GM11168 (cell line): ENCODE results near the gene BRD9.
"Not testable (repeated sequence)": the region's sequence is repeated elsewhere in the genome, so short reads cannot be mapped to it uniquely, and the experiment has no call there.

ENCODE experiments used
- in situ Hi-C: fragments of 300-500 bp; cut with MboI; formaldehyde crosslinking; loops from one replicate; pipeline ENCODE4 v1.12.0; 2022; ENCODE audit warnings: low sequenced_read_pairs; ENCODE audit not compliant: unreplicated experiment

BRD9 gene

DNA sequence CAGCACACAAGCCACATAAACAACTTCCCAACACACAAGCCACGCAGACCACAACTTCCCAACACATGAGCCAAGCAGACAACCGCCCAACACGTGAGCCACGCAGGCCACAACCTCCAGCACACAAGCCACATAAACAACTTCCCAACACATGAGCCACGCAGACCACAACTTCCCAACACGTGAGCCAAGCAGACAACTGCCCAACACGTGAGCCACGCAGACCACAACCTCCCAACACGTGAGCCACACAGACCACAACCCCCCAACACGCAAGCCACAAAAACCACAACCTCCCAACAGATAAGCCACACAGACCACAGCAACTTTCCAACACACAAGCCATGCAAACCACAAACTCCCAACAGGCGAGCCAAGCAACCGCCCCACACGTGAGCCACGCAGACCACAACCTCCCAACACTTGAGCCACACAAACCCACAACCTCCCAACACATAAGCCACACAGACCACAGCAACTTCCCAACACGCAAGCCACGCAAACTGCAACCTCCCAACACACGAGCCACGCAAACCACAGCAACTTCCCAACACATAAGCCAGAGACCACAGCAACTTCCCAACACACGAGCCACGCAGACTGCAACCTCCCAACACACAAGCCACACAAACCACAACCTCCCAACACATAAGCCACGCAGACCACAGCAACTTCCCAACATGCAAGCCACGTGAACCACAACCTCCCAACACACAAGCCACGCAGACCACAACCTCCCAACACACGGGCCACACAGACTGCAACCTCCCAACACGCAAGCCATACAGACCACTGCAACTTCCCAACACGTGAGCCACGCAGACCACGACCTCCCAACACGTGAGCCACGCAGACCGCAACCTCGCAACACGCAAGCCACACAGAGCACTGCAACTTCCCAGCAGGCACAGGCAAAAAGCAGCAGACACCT is 10.1 kb downstream of the BRD9 start:
- in situ Hi-C loops: no loop called here

DNA sequence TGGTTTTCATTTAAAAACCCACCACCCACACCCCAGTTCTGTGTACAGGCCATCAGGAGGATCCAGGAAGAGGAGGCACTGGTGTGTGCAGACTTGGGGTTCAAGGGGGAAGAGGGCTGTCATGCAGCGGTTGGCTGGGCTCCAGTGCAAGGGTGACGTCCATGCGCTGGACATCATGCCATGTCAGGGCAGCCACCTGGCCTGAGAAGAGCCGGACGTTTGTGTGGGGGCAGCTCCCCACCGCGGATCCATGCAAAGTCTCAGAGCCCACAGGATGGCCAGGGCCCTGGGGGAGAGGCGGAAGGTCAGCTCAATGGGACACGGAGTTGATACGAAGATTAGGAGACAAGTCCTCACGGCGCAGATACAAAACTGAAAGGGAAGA is 11.1 kb downstream of the BRD9 start:
- in situ Hi-C loops: no loop called here

DNA sequence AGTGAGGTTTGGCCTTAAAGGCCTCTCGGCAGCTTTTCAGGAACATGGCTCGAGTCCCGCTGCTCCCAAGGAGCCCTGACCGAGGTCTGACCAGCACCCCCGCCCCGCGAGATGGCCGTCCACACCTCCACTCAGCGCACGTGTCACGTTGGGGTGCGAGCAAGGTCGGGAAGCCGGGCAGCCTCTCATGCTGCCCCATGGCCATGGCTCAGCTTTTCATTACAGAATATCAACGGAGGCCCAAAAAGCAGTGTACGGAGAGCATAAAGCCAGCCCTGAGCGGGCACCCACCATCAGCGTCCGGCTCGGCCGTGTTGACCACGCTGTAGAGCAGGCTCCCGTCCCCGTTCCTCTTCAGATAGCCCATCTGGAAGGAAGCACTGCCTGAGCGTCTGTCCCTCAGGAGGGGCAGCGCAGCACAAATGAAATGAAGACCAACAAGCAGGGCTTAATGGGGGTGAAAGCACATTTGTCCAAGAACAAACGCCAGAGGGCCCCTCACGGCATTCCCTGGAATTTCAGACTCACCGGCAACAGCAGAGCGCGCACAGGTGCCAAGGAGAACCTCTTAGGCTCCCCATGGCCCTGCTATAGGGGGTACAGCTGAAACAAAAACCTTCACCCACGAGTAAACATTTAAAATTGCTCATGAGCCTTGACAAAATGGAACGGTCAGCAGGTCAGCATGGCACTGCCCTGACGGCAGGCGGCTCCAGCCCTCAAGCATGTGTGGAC is 11.6 kb downstream of the BRD9 start:
- in situ Hi-C loops: no loop called here

DNA sequence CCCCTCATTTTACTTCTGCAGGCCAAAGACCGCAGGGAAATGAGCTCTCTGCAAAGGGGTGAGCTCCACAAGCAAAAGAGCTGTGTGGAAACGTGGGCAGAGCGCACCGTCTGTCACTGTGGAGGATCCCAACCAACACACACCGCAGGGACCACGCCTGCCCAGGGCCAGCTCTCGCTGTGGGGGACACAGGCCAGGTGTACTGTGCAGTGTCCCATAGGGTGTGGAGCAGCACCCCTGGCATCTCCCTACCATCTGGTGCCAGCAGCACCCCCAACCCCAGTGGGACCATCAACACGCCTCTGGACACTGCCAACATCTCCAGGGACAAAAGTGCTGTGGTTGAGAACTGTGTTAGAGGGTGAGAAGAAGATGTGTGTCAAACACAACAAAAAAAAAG is 13.9 kb downstream of the BRD9 start:
- in situ Hi-C loops: not testable (repeated sequence)

DNA sequence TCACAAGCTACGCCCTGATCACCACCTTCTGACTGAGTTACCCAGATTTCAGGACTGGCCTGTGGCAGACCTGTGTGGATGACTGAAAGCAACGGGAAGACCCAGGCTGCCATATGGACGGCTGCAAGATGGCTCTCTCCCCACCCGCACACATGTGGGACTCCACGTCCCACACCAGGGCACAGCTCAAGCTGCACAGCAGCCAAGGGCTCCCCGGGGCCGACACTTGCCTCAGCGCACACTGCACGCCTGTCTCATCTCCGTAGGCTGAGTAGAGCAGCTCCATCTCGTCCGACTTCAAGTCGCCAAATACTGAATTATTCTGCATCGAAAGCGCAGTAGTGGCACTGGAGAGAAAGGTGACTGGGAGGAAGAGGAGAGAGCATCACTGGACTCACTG is 14.5 kb downstream of the BRD9 start:
- in situ Hi-C loops: no loop called here

DNA sequence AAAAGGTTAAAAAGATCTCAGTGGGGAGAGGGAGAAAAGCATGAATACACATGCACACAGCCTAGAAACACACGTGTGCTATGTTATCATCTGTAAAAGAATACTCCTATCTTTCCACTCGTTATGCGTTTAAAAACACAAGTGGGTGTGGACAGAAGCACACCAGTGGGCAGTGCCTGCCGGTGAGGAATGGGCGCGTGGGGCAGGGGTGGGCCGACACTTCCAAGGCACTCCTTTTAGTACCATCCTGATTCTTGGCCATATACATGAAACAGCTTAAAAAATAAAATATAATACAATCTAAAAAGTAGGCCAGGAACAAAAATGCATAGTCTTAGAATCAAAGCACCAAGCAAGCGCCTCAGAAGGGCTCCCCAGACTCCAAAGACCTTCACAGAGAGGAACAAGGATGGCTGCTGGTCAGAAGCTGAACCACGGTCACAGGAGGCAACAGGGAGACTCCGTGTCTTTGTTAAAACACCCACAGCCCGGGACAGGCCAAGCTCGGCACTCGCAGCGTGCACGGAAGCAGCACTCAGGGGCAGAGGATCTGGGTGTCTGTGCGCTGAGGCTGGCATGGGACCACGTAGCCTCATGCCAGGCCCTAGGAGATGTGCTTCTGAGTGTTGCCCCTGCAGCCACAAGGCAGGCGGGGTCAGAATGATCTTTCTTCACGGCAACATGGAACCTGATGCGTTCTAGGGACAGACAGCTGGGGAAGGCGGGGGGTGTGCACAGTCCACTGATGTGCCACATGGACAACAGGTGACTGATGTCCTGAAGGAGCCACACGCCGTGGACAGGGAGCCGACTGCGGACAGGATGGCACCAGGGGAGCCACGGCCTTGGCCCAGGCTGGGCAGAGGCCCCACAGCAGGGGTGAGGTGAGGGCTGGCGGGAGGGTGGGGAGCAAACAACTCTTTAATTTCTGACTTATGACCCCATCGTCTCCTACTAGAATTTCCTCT is 15.9 kb downstream of the BRD9 start:
- in situ Hi-C loops: no loop called here

DNA sequence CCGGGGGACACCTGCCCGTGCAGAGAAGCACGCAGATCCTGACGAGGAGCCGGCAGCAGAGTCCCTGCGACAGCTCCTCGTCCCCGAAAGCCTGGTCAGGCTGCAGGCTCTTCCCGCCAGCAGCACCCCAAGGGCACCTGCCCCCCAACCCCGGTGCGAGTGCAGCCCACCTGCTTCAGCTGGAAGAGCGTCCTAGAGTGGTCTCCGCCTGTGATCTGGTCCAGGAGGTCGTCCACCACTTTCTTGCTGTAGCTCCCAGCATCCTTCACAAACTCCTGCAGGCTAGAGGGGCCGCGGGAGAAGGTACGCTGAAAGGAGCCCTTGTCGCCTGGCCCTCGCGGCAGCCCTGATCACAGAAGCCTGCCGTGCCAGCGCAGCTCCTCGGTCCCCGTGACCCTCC is 16.7 kb downstream of the BRD9 start:
- in situ Hi-C loops: no loop called here

DNA sequence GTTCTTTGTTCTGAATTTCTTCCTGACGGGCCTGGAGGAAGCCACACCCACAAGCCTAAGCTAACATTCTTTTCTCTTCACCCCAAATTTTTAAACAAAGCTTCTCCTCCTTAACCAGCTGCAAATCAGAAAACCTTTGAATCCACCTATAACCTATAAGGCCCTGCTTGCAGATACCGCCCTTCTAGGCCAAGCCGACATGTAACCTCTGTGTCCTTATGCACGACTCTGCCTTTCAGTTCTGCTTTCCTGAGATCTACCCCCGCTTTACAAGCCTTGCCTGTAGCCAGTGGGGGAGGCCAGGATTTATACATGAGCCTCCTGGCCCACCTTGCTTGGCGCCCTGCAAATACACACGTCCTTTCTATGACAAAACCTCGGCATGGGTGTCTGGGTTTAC is 19.3 kb downstream of the BRD9 start:
- in situ Hi-C loops: no loop called here

DNA sequence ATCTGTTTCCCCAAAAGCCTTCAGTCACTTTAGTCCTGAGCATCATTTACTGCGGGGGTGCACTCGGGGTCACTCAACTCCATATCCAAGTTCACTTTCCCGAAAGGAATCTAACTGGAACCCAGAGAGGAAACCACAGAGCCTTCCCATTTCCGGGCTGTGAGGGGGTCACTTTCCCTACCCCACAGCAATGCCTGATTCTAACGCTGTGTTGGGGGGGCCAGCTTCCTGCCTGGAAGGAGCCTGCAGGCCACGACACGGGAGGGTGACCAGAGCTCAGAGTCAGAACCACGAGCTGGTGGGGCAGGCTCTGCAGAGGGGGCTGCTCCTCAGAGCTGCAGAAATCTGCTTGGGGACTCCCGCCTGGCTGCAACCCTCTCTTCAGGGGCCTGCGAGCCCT is 20.3 kb downstream of the BRD9 start:
- in situ Hi-C loops: no loop called here

DNA sequence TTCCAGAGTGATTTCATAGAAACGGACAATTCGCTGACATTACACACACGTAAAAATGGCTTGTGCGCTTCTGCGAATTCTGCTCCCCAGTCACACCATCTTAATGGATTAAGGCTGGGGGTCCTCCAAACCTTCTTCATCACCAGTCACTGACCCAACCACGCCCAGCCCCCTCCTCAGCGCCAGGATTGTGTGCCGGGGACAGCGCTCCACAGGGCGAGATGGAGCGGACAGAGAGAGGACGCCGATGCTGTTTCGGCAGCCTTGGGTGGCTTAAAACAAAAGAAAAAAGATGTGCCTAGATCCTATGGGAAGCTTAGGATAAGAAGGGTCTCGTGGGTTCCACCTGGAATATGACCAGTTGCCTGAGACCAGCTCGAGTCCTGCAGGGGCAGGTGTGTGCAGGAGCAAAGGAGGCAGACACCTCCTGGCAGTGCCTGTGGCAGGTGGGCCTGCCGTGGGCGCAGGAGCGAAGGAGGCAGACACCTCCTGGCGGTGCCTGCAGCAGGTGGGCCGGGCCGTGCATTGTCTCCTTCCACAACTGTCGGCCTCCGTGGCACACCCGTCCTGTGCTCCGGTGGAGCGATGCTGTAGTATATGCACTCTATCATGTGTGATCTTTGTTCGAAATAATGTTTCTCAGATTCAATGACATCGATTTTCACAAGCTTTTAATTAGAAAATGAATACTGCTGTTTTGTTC is 20.9 kb downstream of the BRD9 start:
- in situ Hi-C loops: no loop called here

DNA sequence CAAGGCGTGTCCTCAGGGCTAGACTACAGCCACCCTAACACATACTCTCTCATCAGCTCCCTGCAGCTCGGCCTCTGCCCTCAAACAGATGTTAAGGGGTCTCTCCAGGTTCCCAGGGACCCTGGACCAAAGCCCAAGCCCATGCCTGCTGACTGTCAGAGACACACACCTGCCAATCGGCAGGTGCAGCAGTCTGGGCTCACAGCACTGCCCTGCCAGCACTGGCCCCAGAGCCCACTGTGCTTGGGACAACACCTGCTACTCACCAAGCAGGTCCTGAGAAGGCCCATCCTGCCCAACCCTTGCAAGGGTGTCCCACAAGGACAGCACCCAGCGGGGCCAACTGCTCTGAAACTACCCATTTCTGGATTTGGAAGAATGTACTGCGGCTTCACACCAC is 21.6 kb downstream of the BRD9 start:
- in situ Hi-C loops: no loop called here

DNA sequence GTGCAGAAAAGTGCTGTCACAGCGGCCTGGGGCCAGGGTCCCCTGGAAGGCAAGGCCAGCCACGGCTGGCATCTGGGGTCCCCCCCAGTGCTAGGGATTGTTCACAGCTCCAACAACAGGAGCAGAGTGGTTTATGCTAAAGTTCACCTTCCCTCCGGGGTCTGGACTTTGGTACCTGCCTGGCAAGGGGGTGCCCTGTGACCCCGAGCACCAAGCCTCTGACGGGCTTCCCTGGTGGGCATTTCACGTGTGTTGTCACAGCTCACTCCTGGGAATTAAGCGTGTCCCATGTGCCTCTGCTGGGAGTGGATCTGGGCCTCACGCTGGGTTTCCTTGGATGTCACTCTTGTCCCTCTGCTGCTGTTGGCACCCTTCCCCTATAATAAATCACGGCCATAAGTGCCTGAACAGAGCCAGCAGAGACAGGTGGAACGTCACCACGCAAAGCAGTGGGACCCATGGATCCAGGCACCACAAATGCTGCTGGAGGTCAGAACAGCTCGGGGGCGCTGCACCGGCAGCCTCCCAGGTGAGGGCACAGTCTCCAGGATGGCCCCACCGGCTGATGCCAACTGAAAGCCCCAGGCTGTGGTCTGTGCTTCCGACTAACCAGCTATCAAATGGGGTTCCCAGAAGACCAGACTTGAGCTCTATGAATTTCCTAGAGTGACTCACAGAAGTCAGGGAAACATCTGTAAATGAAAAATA is 24.0 kb downstream of the BRD9 start:
- in situ Hi-C loops: no loop called here

DNA sequence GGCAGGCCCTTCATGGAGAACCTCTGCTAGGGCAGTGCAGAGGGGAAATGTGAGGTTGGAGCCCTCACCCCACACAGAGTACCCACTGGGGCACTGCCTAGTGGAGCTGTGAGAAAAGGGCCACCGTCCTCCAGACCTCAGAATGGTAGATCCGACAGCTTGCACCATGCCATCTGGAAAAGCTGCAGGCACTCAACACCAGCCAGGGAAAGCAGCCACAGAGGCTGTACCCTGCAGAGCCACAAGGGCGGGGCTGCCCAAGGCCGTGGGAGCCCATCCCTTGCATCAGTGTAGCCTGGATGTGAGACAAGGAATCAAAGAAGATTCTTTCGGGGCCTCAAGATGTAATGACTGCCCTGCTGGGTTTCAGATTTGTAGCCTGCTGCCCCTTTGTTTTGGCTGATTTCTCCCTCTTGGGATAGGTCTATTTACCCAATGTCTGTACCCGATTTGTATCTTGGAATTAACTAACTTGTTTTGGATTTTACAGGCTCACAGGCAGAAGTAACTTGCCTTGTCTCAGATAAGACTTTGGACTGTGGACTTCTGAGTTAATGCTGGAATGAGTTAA is 25.2 kb downstream of the BRD9 start:
- in situ Hi-C loops: no loop called here

DNA sequence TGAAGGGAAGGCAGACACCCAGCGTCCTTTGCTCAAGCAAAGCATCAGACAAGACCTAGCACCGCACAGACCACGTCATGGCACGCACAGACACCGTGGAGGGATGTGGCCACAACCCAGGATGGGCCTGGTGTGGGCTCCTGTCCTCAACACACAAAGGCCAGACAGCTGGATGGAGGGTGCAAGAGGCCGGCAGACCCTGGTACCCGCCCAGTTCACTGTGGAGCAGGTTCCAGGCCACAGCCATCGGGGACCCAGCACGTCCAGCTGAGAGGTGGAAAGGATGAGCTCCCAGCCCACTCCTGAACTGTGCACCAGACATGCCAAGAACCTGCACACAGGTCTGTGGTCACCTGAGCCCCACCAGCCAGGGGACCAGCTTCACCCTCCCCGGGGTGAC is 26.8 kb downstream of the BRD9 start:
- in situ Hi-C loops: no loop called here

DNA sequence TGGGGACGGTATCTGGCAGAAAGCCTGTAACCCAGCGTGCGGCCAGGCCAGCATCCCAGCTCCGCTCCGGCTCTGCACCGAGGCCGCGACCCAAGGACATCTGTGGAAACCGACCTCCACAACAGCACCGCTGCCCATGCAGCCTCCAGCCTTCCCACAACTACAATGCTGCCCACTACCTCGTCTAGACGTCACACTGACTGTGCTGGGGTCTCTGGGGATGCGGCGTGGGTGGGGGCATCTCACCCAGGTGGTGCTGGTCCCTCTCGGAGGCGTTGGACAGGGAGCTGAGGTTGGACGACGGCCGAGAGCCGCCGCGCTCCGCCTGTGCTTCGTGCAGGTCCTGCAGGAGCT is 27.5 kb downstream of the BRD9 start:
- in situ Hi-C loops: no loop called here

DNA sequence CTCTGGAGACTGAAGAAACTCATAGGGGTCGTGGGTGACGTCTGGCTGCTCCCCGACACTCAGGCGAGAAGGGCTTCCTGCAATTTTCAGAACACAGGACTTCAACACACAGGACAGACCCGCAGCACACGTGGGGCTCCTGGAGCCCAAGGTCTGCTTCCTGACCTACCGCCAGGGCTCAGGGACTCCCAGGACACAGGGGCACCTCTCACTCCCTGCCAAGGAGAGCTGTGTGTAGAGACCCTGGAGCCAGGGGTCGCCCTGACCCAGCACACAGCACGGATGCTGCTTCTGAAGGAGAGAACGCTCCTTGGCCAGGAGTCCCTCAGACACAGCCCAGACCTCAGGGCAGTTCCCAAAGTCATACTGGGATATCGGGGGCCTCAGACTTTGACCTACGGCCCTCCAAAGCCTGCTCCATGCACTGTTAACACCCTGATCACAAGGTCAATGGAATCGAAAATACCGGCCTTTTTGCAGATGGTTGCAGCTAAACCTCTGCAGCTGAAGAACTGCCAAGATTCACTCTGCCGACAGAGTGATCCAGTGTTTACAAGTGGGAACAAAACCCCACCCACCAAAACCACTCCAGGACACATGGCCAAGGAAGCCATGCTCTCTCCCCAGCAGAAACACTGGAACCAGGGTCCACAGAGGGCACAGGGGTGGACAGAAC is 28.0 kb downstream of the BRD9 start:
- in situ Hi-C loops: no loop called here

DNA sequence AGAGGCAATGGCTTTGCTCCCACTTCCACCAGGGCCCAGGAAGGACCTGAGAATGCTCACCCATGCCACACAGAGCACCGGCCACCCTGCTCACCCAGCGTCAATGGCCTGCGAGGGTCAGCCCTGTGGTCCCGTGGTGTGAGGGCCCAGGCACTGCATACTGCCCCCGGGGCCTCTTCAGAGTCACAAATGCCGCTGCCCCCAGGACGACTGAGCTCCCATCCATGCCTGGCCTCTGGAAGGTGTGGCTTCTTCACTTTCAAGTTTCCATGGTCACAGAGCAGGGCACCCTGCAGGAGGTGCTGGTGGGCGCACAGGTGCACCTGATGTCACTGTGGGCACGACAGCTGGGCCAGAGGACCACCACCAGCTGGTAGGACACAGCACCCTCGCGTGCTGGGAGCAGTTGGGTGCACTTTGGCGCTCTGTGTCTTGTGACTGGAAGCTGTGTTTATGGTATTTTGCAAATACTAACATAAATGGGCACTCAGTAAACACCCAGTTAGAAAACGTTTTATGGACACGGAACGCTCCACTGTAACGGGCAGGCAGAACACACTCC is 29.3 kb downstream of the BRD9 start:
- in situ Hi-C loops: no loop called here
